Right ventricle myocardium inferior (tissue), 1 donor: Measurements from ENCODE around the gene CASKIN1. TPM values are rescaled to one million over a fixed set of nuclear protein-coding genes. Genes with fewer than 3 reads are reported as not detected.

Experiments used
- ATAC-seq: fragments of 200-7000 bp; cut with Tn5 transposase; one replicate; pipeline ENCODE4 v1.9.1; 2020; ENCODE audit warnings: mild to moderate bottlenecking, moderate library complexity
- DNase-seq: peaks from one replicate; pipeline ENCODE4 v3.0.0; 2021; ENCODE audit errors: missing footprints
- intact Hi-C: fragments of 100-400 bp; cut with DNase I; formaldehyde crosslinking; loops from one replicate; pipeline ENCODE4 v1.11.0; 2022
- total RNA-seq: library from RNA; stranded (reverse); fragmentation: NEBNext Ultra II Directional; extraction: Animal tissue kit (Norgen Biotek cat#: 25700); gene quantifications from one replicate; pipeline ENCODE4 v1.2.1, GENCODE V29; 2021
- donor health status: DM: no; HTN: yes; CAD: no; lungs with severe emphysema.

CASKIN1 gene
- total RNA-seq, 1 donor from 2014 or later, result 5.8 TPM

- ATAC-seq (no peak), DNase-seq (no peak)
- intact Hi-C loops, result no loop called here
These were observed 25.6 kb downstream of the CASKIN1 start for GRCh38 chr16:2170587-2171435.

GRCh38 chr16:2170080-2170479 lies 26.3 kb downstream of the CASKIN1 start:
- intact Hi-C loops, result no loop called here
- no peak for DNase-seq
- no peak for ATAC-seq

- intact Hi-C loops, result no loop called here
- no peak for ATAC-seq
These were observed 29.3 kb downstream of the CASKIN1 start for GRCh38 chr16:2167068-2167638.

GRCh38 chr16:2166263-2167067 lies 29.9 kb downstream of the CASKIN1 start:
- intact Hi-C loops, result no loop called here
- ATAC-seq, result no peak

More at GRCh38 chr16:2167068-2167638, 29.3 kb downstream of the CASKIN1 start:
- DNase-seq, result no peak

GRCh38 chr16:2165861-2166260 lies 30.5 kb downstream of the CASKIN1 start:
- no peak for DNase-seq
- ATAC-seq, result no peak
- intact Hi-C loops, result no loop called here

More at GRCh38 chr16:2166263-2167067, 29.9 kb downstream of the CASKIN1 start:
- DNase-seq, result no peak

GRCh38 chr16:2163211-2163881 lies 33.1 kb downstream of the CASKIN1 start:
- DNase-seq, result no peak
- intact Hi-C loops, result no loop called here
- no peak for ATAC-seq

- intact Hi-C loops, result no loop called here
These were observed 33.7 kb downstream of the CASKIN1 start for GRCh38 chr16:2162676-2163118.

GRCh38 chr16:2161911-2162310 lies 34.5 kb downstream of the CASKIN1 start:
- ATAC-seq (no peak), DNase-seq (no peak)

More at GRCh38 chr16:2162676-2163118, 33.7 kb downstream of the CASKIN1 start:
- ATAC-seq (no peak), DNase-seq (no peak)

GRCh38 chr16:2160915-2161551 lies 35.4 kb downstream of the CASKIN1 start:
- intact Hi-C loops, result no loop called here
- peak; percentile 77 for ATAC-seq

More at GRCh38 chr16:2161911-2162310, 34.5 kb downstream of the CASKIN1 start:
- intact Hi-C loops, result no loop called here

GRCh38 chr16:2159175-2159838 lies 37.1 kb downstream of the CASKIN1 start:
- intact Hi-C loops, result loop anchor here (5.0 kb wide), 2 partner anchors 48 to 93 kb away; partner anchors contain the start of genes ECI1 and MLST8
- DNase-seq (no peak), ATAC-seq (no peak)

More at GRCh38 chr16:2160915-2161551, 35.4 kb downstream of the CASKIN1 start:
- no peak for DNase-seq

- ATAC-seq (no peak), DNase-seq (no peak)
- intact Hi-C loops, result loop anchor here (5.0 kb wide), 2 partner anchors 49 to 94 kb away; partner anchors contain the start of genes ECI1 and MLST8
These were observed 38.2 kb downstream of the CASKIN1 start for GRCh38 chr16:2158262-2158638.

GRCh38 chr16:2157480-2158261 lies 38.7 kb downstream of the CASKIN1 start:
- intact Hi-C loops, result loop anchor here (5.0 kb wide), 2 partner anchors 50 to 95 kb away; partner anchors contain the start of genes ECI1 and MLST8

GRCh38 chr16:2156849-2157224 lies 39.6 kb downstream of the CASKIN1 start:
- intact Hi-C loops, result loop anchor here (5.0 kb wide), 2 partner anchors 50 to 95 kb away; partner anchors contain the start of genes ECI1 and MLST8
- ATAC-seq, result no peak
- no peak for DNase-seq

More at GRCh38 chr16:2157480-2158261, 38.7 kb downstream of the CASKIN1 start:
- DNase-seq (no peak), ATAC-seq (no peak)

- intact Hi-C loops, result loop anchor here (5.0 kb wide), 2 partner anchors 51 to 96 kb away; partner anchors contain the start of genes ECI1 and MLST8
- DNase-seq (no peak), ATAC-seq (no peak)
These were observed 40.2 kb downstream of the CASKIN1 start for GRCh38 chr16:2155977-2156848.

GRCh38 chr16:2155091-2155950 lies 41.1 kb downstream of the CASKIN1 start, which contains the start of gene TRAF7:
TSS of gene TRAF7 (plus strand) at chr16:2155782. CDS start at chr16:2163921, 8,139 bp downstream.
- DNase-seq, result peak; percentile 99
- ATAC-seq, result peak; percentile 95
- intact Hi-C loops, result loop anchor here (5.0 kb wide), 2 partner anchors 52 to 97 kb away; partner anchors contain the start of genes ECI1 and MLST8
